Bladder microvascular endothelial cell (primary cell): Measurements from ENCODE around the gene GPATCH1. TPM values are rescaled to one million over a fixed set of nuclear protein-coding genes. Genes with fewer than 3 reads are reported as not detected.

Experiments used
- total RNA-seq: library from RNA; depleted of rRNA; stranded (reverse); fragments of >200 nt; gene quantifications from 2 replicates; pipeline ENCODE4 v1.2.3, GENCODE V29; 2014

GPATCH1 gene
- 3.6 and 6.9 TPM in 2 replicates for total RNA-seq

DNA sequence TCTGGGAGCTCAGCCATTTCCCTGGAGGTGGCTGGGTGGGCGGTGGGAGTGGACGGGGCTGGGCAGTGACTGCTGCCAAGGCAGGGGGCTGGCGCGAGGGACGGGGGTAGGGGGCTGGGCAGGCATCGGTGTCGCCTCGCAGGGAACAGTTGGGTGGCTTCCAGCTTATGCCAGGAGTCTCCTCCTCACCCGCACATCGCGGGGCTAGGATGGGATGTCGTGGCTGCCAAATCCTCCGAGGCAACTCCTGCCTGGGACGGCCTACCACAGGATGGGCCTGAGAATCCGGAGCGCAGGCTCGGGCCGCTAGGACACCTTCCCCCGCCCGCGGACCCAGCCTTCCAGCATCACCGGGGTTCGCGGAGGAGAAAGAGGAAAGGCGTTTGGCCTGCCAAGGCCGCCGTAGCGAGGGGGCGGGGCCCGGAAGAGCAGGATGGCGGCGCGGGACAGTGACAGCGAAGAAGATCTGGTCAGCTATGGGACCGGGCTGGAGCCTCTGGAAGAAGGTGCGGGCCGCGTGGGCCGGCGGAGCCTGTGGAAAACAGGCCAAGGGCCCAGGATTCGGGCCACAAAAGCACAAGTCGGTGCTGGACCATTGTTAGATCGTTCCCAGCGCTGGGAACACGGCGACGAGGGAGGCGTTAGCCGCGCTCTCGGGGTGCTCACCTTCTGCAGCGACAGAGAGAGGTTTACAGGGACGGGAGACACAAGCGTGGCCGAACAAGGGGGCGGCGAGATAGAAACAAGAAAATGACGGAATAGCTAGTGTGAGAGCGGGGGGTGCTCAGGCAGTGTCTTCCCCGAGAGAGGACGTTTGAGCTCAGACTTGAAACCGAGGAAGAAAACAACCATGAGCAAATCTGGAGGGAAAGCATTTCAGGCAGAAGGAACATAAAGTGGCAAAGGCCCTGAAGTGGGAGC lies at the start of gene GPATCH1:
GPATCH1 (plus strand) TSS at position 421 of the 921 bp plus-strand sequence; CDS start at position 434, 13 bp downstream.

GRCh38 chr19:33064792-33065550 lies 16.0 kb upstream of the GPATCH1 start, which contains the start of gene RHPN2:
RHPN2 (minus strand) TSS chr19:33064888; CDS start chr19:33064852, 36 bp downstream.

GRCh38 chr19:33132021-33132420 lies 51.0 kb downstream of the GPATCH1 start, which contains the start of gene WDR88:
WDR88 (plus strand) TSS chr19:33132114; CDS start chr19:33132170, 56 bp downstream.

Other genes starting within 250 kb of the GPATCH1 start
- 0.16 TPM in 1 of 2 replicates, not detected in the other for gene SLC7A9, start 211.4 kb upstream of the GPATCH1 start, total RNA-seq
- gene CEP89, start 109.2 kb upstream of the GPATCH1 start, total RNA-seq: 7.8 and 11.7 TPM in 2 replicates
- 1.3 and 1.6 TPM in 2 replicates for gene FAAP24, start 108.9 kb upstream of the GPATCH1 start, total RNA-seq
- gene RHPN2, start 16.3 kb upstream of the GPATCH1 start, total RNA-seq: 0.49 and 6.9 TPM in 2 replicates
- gene WDR88, start 50.9 kb downstream of the GPATCH1 start, total RNA-seq: not detected in 2 replicates
- 4.2 and 10.6 TPM in 2 replicates for gene LRP3, start 113.1 kb downstream of the GPATCH1 start, total RNA-seq
- gene SLC7A10, start 144.7 kb downstream of the GPATCH1 start, total RNA-seq: not detected in 2 replicates
- under 0.01 and 0.31 TPM in 2 replicates for gene CEBPA, start 221.4 kb downstream of the GPATCH1 start, total RNA-seq